Testis (tissue), 3 donors: ENCODE results near the gene PTPRN2. TPM values are rescaled to one million over a fixed set of nuclear protein-coding genes. Genes with fewer than 3 reads are reported as not detected.

Experiments used
- DNase-seq: peaks from one replicate; pipeline ENCODE4 v3.0.0-alpha.2; 2019
- H3K27ac ChIP-seq, 2 donors: fragments of 200-600 bp; sonication (generic); one replicate each; pipeline ENCODE4 v1.5.1; 2019
- H3K27me3 ChIP-seq: fragments of 200-600 bp; sonication (generic); one replicate; pipeline ENCODE4 v1.5.1; 2019
- H3K36me3 ChIP-seq: fragments of 200-600 bp; sonication (generic); one replicate; pipeline ENCODE4 v1.5.1; 2017; ENCODE audit warnings: low read depth; ENCODE audit errors: missing control alignments
- H3K4me1 ChIP-seq: fragments of 200-600 bp; sonication (generic); one replicate; pipeline ENCODE4 v1.5.1; 2019
- H3K4me3 ChIP-seq, 2 donors: fragments of 200-600 bp; sonication (generic); one replicate each; pipeline ENCODE4 v1.5.1; 2017 to 2019
- H3K9me3 ChIP-seq: fragments of 200-600 bp; sonication (generic); one replicate; pipeline ENCODE4 v1.5.1; 2017
- POLR2A ChIP-seq: fragments of 450-650 bp; IDR thresholded peaks from one replicate; pipeline ENCODE4 v1.6.1; 2017; ENCODE audit warnings: antibody characterized with exemption, mild to moderate bottlenecking, moderate library complexity
- WGBS, 2 donors: methylation state at CpG; one replicate each; pipeline ENCODE4 v1.1.5; 2018; 5-methylcytosine and 5-hydroxymethylcytosine counted together
- intact Hi-C: fragments of 100-400 bp; cut with DNase I; formaldehyde crosslinking; loops from one replicate; pipeline ENCODE4 v1.15.1; 2023; ENCODE audit warnings: low total_unique reads
- polyA plus RNA-seq: library from polyadenylated mRNA; stranded (reverse); fragments of 350-450 nt; fragmentation: Illumina TruSeq; extraction: RNeasy Lipid Tissue Mini Kit (QIAGEN cat#74804); gene quantifications from one replicate; pipeline ENCODE4 v1.2.3, GENCODE V29; 2014; ENCODE audit warnings: low read depth, low replicate concordance; ENCODE audit not compliant: insufficient read depth
- total RNA-seq, 2 donors: library from RNA; depleted of rRNA; stranded (reverse); fragments of >200 nt; gene quantifications; one replicate each; pipeline ENCODE4 v1.2.3, GENCODE V29; 2016
- TF ChIP-seq, protein P1 (sequence below), 3 experiments: fragments of 450-650 bp in 2 of 3; fragments of 200-600 bp in 1 of 3; sonication (generic) in 1 of 3; IDR thresholded peaks; one replicate each; pipeline ENCODE4 v1.5.1; 2016 to 2019; ENCODE audit warnings: antibody characterized with exemption in 3 of 3, mild to moderate bottlenecking in 2 of 3, moderate library complexity in 1 of 3

The PTPRN2 gene
- total and polyA plus RNA-seq, 3 donors from 2014 or later = 9.3 to 10.8 (median 9.8) TPM

DNA sequence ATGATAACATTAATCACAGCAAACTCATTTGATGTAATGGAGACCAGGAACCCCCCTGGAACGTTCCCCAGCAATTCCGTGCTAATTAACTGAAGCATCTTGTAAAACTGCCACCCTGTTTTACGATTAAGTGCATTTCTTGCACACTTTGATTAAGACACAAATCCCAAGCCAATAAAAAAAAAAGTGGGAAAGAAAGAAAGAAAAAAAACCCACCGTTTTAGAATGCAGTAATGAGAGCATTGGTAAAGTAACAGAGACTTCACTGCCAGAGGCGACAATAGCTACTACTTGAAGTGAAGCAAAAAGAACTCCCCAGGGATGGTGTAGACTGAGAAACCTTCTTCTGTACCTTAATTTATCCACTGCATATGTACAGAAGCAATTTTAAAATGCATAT, 616.1 kb downstream of the PTPRN2 start:
- no peaks in the 10 kb centered on the region for H3K9me3 ChIP-seq
- H3K27me3 ChIP-seq = no peaks in the 10 kb centered on the region
- DNase-seq = no peak
- 56 to 62% methylated on average over 5 of the region's 5 CpGs for WGBS, 2 donors
- no peaks in the 10 kb centered on the region for H3K36me3 ChIP-seq
- H3K4me1 ChIP-seq = no peaks in the 10 kb centered on the region
- intact Hi-C loops = no loop called here
- no peak overlapping the region for H3K4me3 ChIP-seq
- no peak for TF ChIP-seq POLR2A
- TF ChIP-seq, protein P1, sequence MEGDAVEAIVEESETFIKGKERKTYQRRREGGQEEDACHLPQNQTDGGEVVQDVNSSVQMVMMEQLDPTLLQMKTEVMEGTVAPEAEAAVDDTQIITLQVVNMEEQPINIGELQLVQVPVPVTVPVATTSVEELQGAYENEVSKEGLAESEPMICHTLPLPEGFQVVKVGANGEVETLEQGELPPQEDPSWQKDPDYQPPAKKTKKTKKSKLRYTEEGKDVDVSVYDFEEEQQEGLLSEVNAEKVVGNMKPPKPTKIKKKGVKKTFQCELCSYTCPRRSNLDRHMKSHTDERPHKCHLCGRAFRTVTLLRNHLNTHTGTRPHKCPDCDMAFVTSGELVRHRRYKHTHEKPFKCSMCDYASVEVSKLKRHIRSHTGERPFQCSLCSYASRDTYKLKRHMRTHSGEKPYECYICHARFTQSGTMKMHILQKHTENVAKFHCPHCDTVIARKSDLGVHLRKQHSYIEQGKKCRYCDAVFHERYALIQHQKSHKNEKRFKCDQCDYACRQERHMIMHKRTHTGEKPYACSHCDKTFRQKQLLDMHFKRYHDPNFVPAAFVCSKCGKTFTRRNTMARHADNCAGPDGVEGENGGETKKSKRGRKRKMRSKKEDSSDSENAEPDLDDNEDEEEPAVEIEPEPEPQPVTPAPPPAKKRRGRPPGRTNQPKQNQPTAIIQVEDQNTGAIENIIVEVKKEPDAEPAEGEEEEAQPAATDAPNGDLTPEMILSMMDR (IDR thresholded peaks at IDR 0.05) = no peak
- no peak overlapping the region for H3K27ac ChIP-seq

- Histone ChIP-seq H3K27ac (no peak overlapping the region), H3K36me3 (no peaks in the 10 kb centered on the region), H3K9me3 (no peaks in the 10 kb centered on the region), H3K4me1 (no peaks in the 10 kb centered on the region), H3K4me3 (no peak overlapping the region), H3K27me3 (no peaks in the 10 kb centered on the region)
- DNase-seq = no peak
- intact Hi-C loops = no loop called here
- TF ChIP-seq, protein P1 (IDR thresholded peaks at IDR 0.05) = no peak
- TF ChIP-seq POLR2A = no peak
- 67 to 68% methylated on average over 3 of the region's 3 CpGs for WGBS, 2 donors
These were observed 616.9 kb downstream of the PTPRN2 start for GRCh38 chr7:157970744-157971143.

- Histone ChIP-seq H3K27me3 (no peaks in the 10 kb centered on the region), H3K4me1 (no peaks in the 10 kb centered on the region), H3K4me3 (no peak overlapping the region), H3K27ac (no peak overlapping the region), H3K36me3 (no peaks in the 10 kb centered on the region), H3K9me3 (no peaks in the 10 kb centered on the region)
- TF ChIP-seq POLR2A = no peak
- TF ChIP-seq, protein P1 (IDR thresholded peaks at IDR 0.05) = no peak
- intact Hi-C loops = no loop called here
- 60 to 70% methylated on average over 2 of the region's 2 CpGs for WGBS, 2 donors
- DNase-seq = no peak
These were observed 617.6 kb downstream of the PTPRN2 start for GRCh38 chr7:157969995-157970394.

DNA sequence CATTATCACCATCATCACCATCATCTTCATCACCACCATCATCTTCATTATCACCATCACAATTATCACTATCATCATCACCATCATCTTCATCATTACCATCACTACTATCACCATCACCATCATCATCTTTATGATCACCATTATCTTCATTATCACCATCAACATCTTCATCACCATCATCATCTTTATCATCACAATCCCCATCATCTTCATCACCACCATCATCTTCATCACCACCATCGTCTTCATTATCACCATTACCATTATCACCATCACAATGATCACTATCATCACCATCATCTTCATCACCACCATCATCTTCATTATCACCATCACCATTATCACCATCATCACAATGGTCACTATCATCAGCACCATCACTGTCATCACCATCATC, 621.1 kb downstream of the PTPRN2 start:
- H3K4me1 ChIP-seq = no peaks in the 10 kb centered on the region
- no peak for DNase-seq
- intact Hi-C loops = no loop called here
- no peak for TF ChIP-seq POLR2A
- TF ChIP-seq, protein P1 (IDR thresholded peaks at IDR 0.05) = no peak
- no peaks in the 10 kb centered on the region for H3K27me3 ChIP-seq
- no peak overlapping the region for H3K4me3 ChIP-seq
- no peak overlapping the region for H3K27ac ChIP-seq
- no peaks in the 10 kb centered on the region for H3K9me3 ChIP-seq
- H3K36me3 ChIP-seq = no peaks in the 10 kb centered on the region
- WGBS, 2 donors = 85 to 87% methylated on average over 1 of the region's 1 CpG

DNA sequence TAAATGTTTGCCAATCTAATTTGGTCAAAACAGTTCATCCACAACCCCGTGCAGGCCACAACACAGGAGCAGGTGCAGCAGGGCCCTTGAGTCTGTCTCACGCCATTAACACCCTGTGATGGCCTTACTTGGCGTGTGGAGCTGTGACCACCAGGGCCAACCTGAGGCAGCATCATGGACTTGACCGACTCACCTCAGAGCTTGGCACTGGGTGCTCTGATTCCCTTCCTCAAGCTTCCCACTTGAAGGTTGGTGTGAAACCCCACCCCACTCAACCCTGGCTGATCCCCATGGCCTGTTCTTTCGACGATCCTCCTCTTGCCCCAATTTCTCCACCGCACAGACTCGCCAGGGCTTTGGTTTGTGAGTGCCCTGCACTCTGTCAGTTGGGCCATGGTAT, 623.1 kb downstream of the PTPRN2 start:
- WGBS, 2 donors = 90 to 95% methylated on average over 8 of the region's 8 CpGs
- no peaks in the 10 kb centered on the region for H3K9me3 ChIP-seq
- no peak for TF ChIP-seq POLR2A
- TF ChIP-seq, protein P1 (IDR thresholded peaks at IDR 0.05) = no peak
- no peak for DNase-seq
- H3K27ac ChIP-seq = no peak overlapping the region
- no peaks in the 10 kb centered on the region for H3K4me1 ChIP-seq
- intact Hi-C loops = no loop called here
- no peaks in the 10 kb centered on the region for H3K36me3 ChIP-seq
- no peak overlapping the region for H3K4me3 ChIP-seq
- no peaks in the 10 kb centered on the region for H3K27me3 ChIP-seq
